Stimulated activated CD8-positive, alpha-beta memory T cell treated with anti-CD3 and anti-CD28 coated beads, Interleukin-15, amount 100 ng/mL, for 48 hours (primary cell): ENCODE data around the gene RPS18.

Experiments
- DNase-seq, 2 donors: peaks; one replicate each; pipeline ENCODE4 v3.0.0-alpha.2; 2020; ENCODE audit warnings: low read depth in 2 of 2

The RPS18 gene

GRCh38 chr6:33289784-33290315 lies 18.0 kb downstream of the RPS18 start:
- no peak for DNase-seq

- no peak for DNase-seq
Measured at GRCh38 chr6:33290459-33290858, 18.6 kb downstream of the RPS18 start.

GRCh38 chr6:33292996-33293682 lies 21.3 kb downstream of the RPS18 start:
- no peak for DNase-seq

- no peak for DNase-seq
Measured at GRCh38 chr6:33294086-33294823, 22.4 kb downstream of the RPS18 start.

- DNase-seq: no peak
Measured at GRCh38 chr6:33295621-33296369, 23.9 kb downstream of the RPS18 start.

GRCh38 chr6:33296797-33297405 lies 25.0 kb downstream of the RPS18 start:
- no peak for DNase-seq

GRCh38 chr6:33297406-33297955 lies 25.6 kb downstream of the RPS18 start:
- no peak for DNase-seq

GRCh38 chr6:33297956-33298772 lies 26.3 kb downstream of the RPS18 start:
- DNase-seq: peak in 1 of 2 donors; percentile 47

GRCh38 chr6:33298773-33299236 lies 26.9 kb downstream of the RPS18 start, which contains the start of gene RGL2:
RGL2 (minus strand) TSS chr6:33298942; CDS start chr6:33298610, 332 bp downstream.
- peak in 1 of 2 donors; percentile 21 for DNase-seq

- DNase-seq: peak; percentile 91 to 93
Measured at GRCh38 chr6:33299237-33299944, 27.5 kb downstream of the RPS18 start.

GRCh38 chr6:33301877-33302276 lies 30.0 kb downstream of the RPS18 start:
- no peak for DNase-seq

- no peak for DNase-seq
Measured at GRCh38 chr6:33304216-33304615, 32.3 kb downstream of the RPS18 start.

- no peak for DNase-seq
Measured at GRCh38 chr6:33305052-33305451, 33.2 kb downstream of the RPS18 start.

- DNase-seq: no peak
Measured at GRCh38 chr6:33306356-33306755, 34.5 kb downstream of the RPS18 start.

GRCh38 chr6:33312361-33313104 lies 40.7 kb downstream of the RPS18 start:
- DNase-seq: peak in 1 of 2 donors; percentile 66

GRCh38 chr6:33313105-33313708 lies 41.3 kb downstream of the RPS18 start:
- DNase-seq: peak in 1 of 2 donors; percentile 38

GRCh38 chr6:33313709-33314514 lies 42.0 kb downstream of the RPS18 start, which contains the start of gene TAPBP:
TAPBP (minus strand) TSS chr6:33314078; CDS start chr6:33314041, 37 bp downstream.
- peak; percentile 81 to 87 for DNase-seq

- DNase-seq: peak; percentile 43 to 53
Measured at GRCh38 chr6:33314515-33314942, 42.7 kb downstream of the RPS18 start.
